NCI-H2107 treated with DMSO at 0.1 percent for 48 hours (cell line): Measurements from ENCODE around the gene GSDMA.
"Not testable (repeated sequence)": the region's sequence is repeated elsewhere in the genome, so short reads cannot be mapped to it uniquely, and the experiment has no call there.

Source experiments
- DNase-seq: peaks from one replicate; lab custom pipeline; 2025; ENCODE audit not compliant: unreplicated experiment; lab: John Stamatoyannopoulos, UW

Gene GSDMA

GRCh38 chr17:39994448-39994847 is 31.6 kb downstream of the GSDMA start:
- DNase-seq: no peak

- DNase-seq: no peak
These were observed 32.6 kb downstream of the GSDMA start for GRCh38 chr17:39995438-39995837.

- no peak for DNase-seq
These were observed 33.4 kb downstream of the GSDMA start for GRCh38 chr17:39996162-39996561.

GRCh38 chr17:39996800-39997199 is 34.0 kb downstream of the GSDMA start:
- no peak for DNase-seq

GRCh38 chr17:39997543-39997942 is 34.7 kb downstream of the GSDMA start:
- DNase-seq: no peak

- DNase-seq: no peak
These were observed 36.3 kb downstream of the GSDMA start for GRCh38 chr17:39999067-39999466.

GRCh38 chr17:40000161-40000560 is 37.4 kb downstream of the GSDMA start:
- no peak for DNase-seq

GRCh38 chr17:40001335-40001734 is 38.5 kb downstream of the GSDMA start:
- DNase-seq: not testable (repeated sequence)

GRCh38 chr17:40004072-40004471 is 41.3 kb downstream of the GSDMA start:
- no peak for DNase-seq

- DNase-seq: no peak
These were observed 41.9 kb downstream of the GSDMA start for GRCh38 chr17:40004712-40005111.

- no peak for DNase-seq
These were observed 42.7 kb downstream of the GSDMA start for GRCh38 chr17:40005520-40005919.

GRCh38 chr17:40010946-40011500 is 48.2 kb downstream of the GSDMA start:
- not testable (repeated sequence) for DNase-seq

- DNase-seq: not testable (repeated sequence)
These were observed 49.3 kb downstream of the GSDMA start for GRCh38 chr17:40012017-40012647.

GRCh38 chr17:40014375-40014980 is 51.7 kb downstream of the GSDMA start:
- no peak for DNase-seq

GRCh38 chr17:40015005-40015997 is 52.5 kb downstream of the GSDMA start, which contains the start of gene CSF3:
CSF3 (plus strand) TSS chr17:40015440; CDS start chr17:40015475, 35 bp downstream.
- no peak for DNase-seq

- no peak for DNase-seq
These were observed 53.5 kb downstream of the GSDMA start for GRCh38 chr17:40015998-40016985.

- no peak for DNase-seq
These were observed 54.7 kb downstream of the GSDMA start for GRCh38 chr17:40017422-40018080.

GRCh38 chr17:40018211-40019121 is 55.7 kb downstream of the GSDMA start:
- DNase-seq: no peak
